AG04449 (cell line): ENCODE results near the gene ETF1.

ENCODE experiments used
- CTCF ChIA-PET: fragments of 350-600 bp; formaldehyde crosslinking; extraction: SDS; loops from one replicate; lab custom pipeline; 2021; ENCODE audit warnings: antibody characterized with exemption; lab: Yijun Ruan, JAX
- POLR2A ChIA-PET: fragments of 400-600, 350-600 bp; formaldehyde crosslinking; extraction: SDS; loops from one replicate; lab custom pipeline; 2020; ENCODE audit warnings: antibody characterized with exemption, inconsistent platforms; lab: Yijun Ruan, JAX
- DNase-seq: peaks from one replicate; pipeline ENCODE4 v3.0.0-alpha.2; 2010; ENCODE audit warnings: low read depth, low spot score
- H3K4me3 ChIP-seq: 2 replicates; pipeline ENCODE4 v1.5.1; 2011; ENCODE audit warnings: low read depth, mild to moderate bottlenecking, control low read depth, low read length
- CTCF ChIP-seq: IDR thresholded peaks from one replicate; pipeline ENCODE4 v1.5.1; 2011; ENCODE audit warnings: mild to moderate bottlenecking, moderate library complexity, low read length, control low read depth, inconsistent platforms; ENCODE audit not compliant: insufficient read depth; ENCODE audit errors: missing control alignments

Gene ETF1

GRCh38 chr5:138539791-138540190, 3.2 kb downstream of the ETF1 start:
- ChIA-PET CTCF (no interaction called here), POLR2A (no interaction called here)
- no peak for TF ChIP-seq CTCF
- H3K4me3 ChIP-seq: no peak overlapping the region
- DNase-seq: no peak

GRCh38 chr5:138538943-138539627, 4.0 kb downstream of the ETF1 start:
- no peak overlapping the region for H3K4me3 ChIP-seq
- ChIA-PET POLR2A (no interaction called here), CTCF (interaction anchor here (1.0 kb wide), 1 partner anchor 35 kb away, joined by 3 read pairs; no protein-coding TSS in a partner anchor)
- DNase-seq: no peak
- no peak for TF ChIP-seq CTCF

- no peak overlapping the region for H3K4me3 ChIP-seq
- no peak for TF ChIP-seq CTCF
- CTCF ChIA-PET: interaction anchor here (0.8 to 1.9 kb wide), 4 partner anchors 10 to 88 kb away, joined by 3 to 7 read pairs (median 4); no protein-coding TSS in a partner anchor
- DNase-seq: no peak
- POLR2A ChIA-PET: no interaction called here
Observed at GRCh38 chr5:138536665-138537315, 6.2 kb downstream of the ETF1 start.

GRCh38 chr5:138536215-138536614, 6.8 kb downstream of the ETF1 start:
- H3K4me3 ChIP-seq: no peak overlapping the region
- TF ChIP-seq CTCF: no peak
- CTCF ChIA-PET: interaction anchor here (1.1 to 1.9 kb wide), 3 partner anchors 10 to 87 kb away, joined by 3 to 7 read pairs (median 4); no protein-coding TSS in a partner anchor
- DNase-seq: no peak
- POLR2A ChIA-PET: no interaction called here

GRCh38 chr5:138533973-138534941, 8.8 kb downstream of the ETF1 start:
- H3K4me3 ChIP-seq: no peak overlapping the region
- no peak for DNase-seq
- TF ChIP-seq CTCF: no peak
- ChIA-PET CTCF (interaction anchor here (1.0 to 1.9 kb wide), 5 partner anchors 9 to 86 kb away, joined by 3 to 6 read pairs (median 3); partner anchors contain the start of gene ETF1), POLR2A (interaction anchor here (1.5 kb wide), 1 partner anchor 9 kb away, joined by 3 read pairs; the partner anchor contains the start of gene ETF1)
